H9 (cell line): ENCODE results near the gene VTN. TPM values are rescaled to one million over a fixed set of nuclear protein-coding genes. Genes with fewer than 3 reads are reported as not detected.
"Not testable (repeated sequence)": the region's sequence is repeated elsewhere in the genome, so short reads cannot be mapped to it uniquely, and the experiment has no call there.

Source experiments
- DNase-seq: peaks from one replicate; pipeline ENCODE4 v3.0.0-alpha.2; 2017
- H2AFZ ChIP-seq: one replicate; pipeline ENCODE4 v1.6.1; 2013; ENCODE audit warnings: mild to moderate bottlenecking, low read length, control low read depth, moderate library complexity
- H2AK5ac ChIP-seq: 2 replicates; pipeline ENCODE4 v1.6.1; 2013; ENCODE audit warnings: low read length, control low read depth, mixed read lengths; ENCODE audit not compliant: insufficient read length
- H2BK120ac ChIP-seq: one replicate; pipeline ENCODE4 v1.6.1; 2013; ENCODE audit warnings: low read depth, mild to moderate bottlenecking, low read length, control low read depth, inconsistent platforms; ENCODE audit not compliant: poor library complexity, severe bottlenecking
- H2BK12ac ChIP-seq: 2 replicates; pipeline ENCODE4 v1.6.1; 2013; ENCODE audit warnings: low read length, control low read depth, mixed read lengths, low read depth; ENCODE audit not compliant: insufficient read length
- H2BK15ac ChIP-seq: 2 replicates; pipeline ENCODE4 v1.6.1; 2013; ENCODE audit warnings: low read depth, low read length, control low read depth
- H2BK20ac ChIP-seq: one replicate; pipeline ENCODE4 v1.6.1; 2013; ENCODE audit warnings: low read depth, mild to moderate bottlenecking, low read length, control low read depth, inconsistent platforms; ENCODE audit not compliant: poor library complexity, severe bottlenecking
- H2BK5ac ChIP-seq: 2 replicates; pipeline ENCODE4 v1.6.1; 2013; ENCODE audit warnings: low read length, control low read depth, mixed read lengths; ENCODE audit not compliant: insufficient read length
- H3K14ac ChIP-seq: 2 replicates; pipeline ENCODE4 v1.6.1; 2013; ENCODE audit warnings: low read length, control low read depth; ENCODE audit not compliant: insufficient read depth
- H3K18ac ChIP-seq: 2 replicates; pipeline ENCODE4 v1.6.1; 2013; ENCODE audit warnings: low read depth, mild to moderate bottlenecking, mixed read lengths, low read length, control low read depth; ENCODE audit not compliant: insufficient read length
- H3K23ac ChIP-seq: 2 replicates; pipeline ENCODE4 v1.6.1; 2013; ENCODE audit warnings: low read length, control low read depth, mixed read lengths, low read depth; ENCODE audit not compliant: insufficient read length
- H3K23me2 ChIP-seq: 2 replicates; pipeline ENCODE4 v1.6.1; 2013; ENCODE audit warnings: low read depth, mild to moderate bottlenecking, mixed read lengths, low read length, control low read depth; ENCODE audit not compliant: insufficient read length, poor library complexity, severe bottlenecking
- H3K27ac ChIP-seq: 2 replicates; pipeline ENCODE4 v1.5.1; 2013; ENCODE audit warnings: low read length, control low read depth, mixed read lengths, low read depth; ENCODE audit not compliant: insufficient read length
- H3K27me3 ChIP-seq: 2 replicates; pipeline ENCODE4 v1.6.1; 2013; ENCODE audit warnings: low read length, control low read depth, inconsistent platforms; ENCODE audit not compliant: insufficient read depth
- H3K4ac ChIP-seq: 2 replicates; pipeline ENCODE4 v1.6.1; 2013; ENCODE audit warnings: low read depth, mild to moderate bottlenecking, control low read depth, inconsistent platforms, low read length, moderate library complexity
- H3K4me1 ChIP-seq: 2 replicates; pipeline ENCODE4 v1.6.1; 2013; ENCODE audit warnings: low read length, control low read depth, inconsistent platforms; ENCODE audit not compliant: insufficient read depth
- H3K4me2 ChIP-seq: 2 replicates; pipeline ENCODE4 v1.6.1; 2013; ENCODE audit warnings: low read length, control low read depth, mixed read lengths; ENCODE audit not compliant: insufficient read length, insufficient read depth
- H3K56ac ChIP-seq: 2 replicates; pipeline ENCODE4 v1.6.1; 2013; ENCODE audit warnings: low read depth, mild to moderate bottlenecking, mixed read lengths, low read length, control low read depth; ENCODE audit not compliant: insufficient read length
- H3K79me1 ChIP-seq: 2 replicates; pipeline ENCODE4 v1.6.1; 2013; ENCODE audit warnings: low read depth, mild to moderate bottlenecking, moderate library complexity, low read length, control low read depth, inconsistent platforms; ENCODE audit not compliant: insufficient read depth, poor library complexity, severe bottlenecking
- H3K79me2 ChIP-seq: 2 replicates; pipeline ENCODE4 v1.6.1; 2013; ENCODE audit warnings: low read length, control low read depth, inconsistent platforms; ENCODE audit not compliant: insufficient read depth
- H3K9ac ChIP-seq: 2 replicates; pipeline ENCODE4 v1.6.1; 2013; ENCODE audit warnings: low read length, control low read depth, mixed read lengths; ENCODE audit not compliant: insufficient read length; ENCODE audit errors: extremely low read depth
- H3K9me3 ChIP-seq: one replicate; pipeline ENCODE4 v1.6.1; 2013; ENCODE audit warnings: low read depth, low read length, inconsistent platforms; ENCODE audit not compliant: control insufficient read depth
- H3T11ph ChIP-seq: one replicate; pipeline ENCODE4 v1.6.1; 2013; ENCODE audit warnings: mild to moderate bottlenecking, low read length, control low read depth, inconsistent platforms
- H4K20me1 ChIP-seq: one replicate; pipeline ENCODE4 v1.6.1; 2013; ENCODE audit not compliant: control insufficient read depth, insufficient read length, insufficient read depth
- H4K5ac ChIP-seq: 2 replicates; pipeline ENCODE4 v1.6.1; 2013; ENCODE audit warnings: low read depth, mild to moderate bottlenecking, mixed read lengths, low read length, control low read depth; ENCODE audit not compliant: insufficient read length
- H4K8ac ChIP-seq: replicated peaks from 2 replicates; pipeline ENCODE4 v1.6.1; 2013; ENCODE audit warnings: low read length, control low read depth, mixed read lengths, low read depth; ENCODE audit not compliant: insufficient read length
- H4K91ac ChIP-seq: 2 replicates; pipeline ENCODE4 v1.6.1; 2013; ENCODE audit warnings: low read depth, mild to moderate bottlenecking, moderate library complexity, mixed read lengths, low read length, control low read depth; ENCODE audit not compliant: insufficient read length
- H3K27ac Mint-ChIP-seq, 3 experiments: 2 replicates in 2 of 3; 3 replicates in 1 of 3; pipeline ENCODE4 v1.8.0; 2020 to 2021; ENCODE audit warnings: mixed read lengths in 3 of 3, mild to moderate bottlenecking in 1 of 3, moderate library complexity in 1 of 3
- H3K27me3 Mint-ChIP-seq: 2 replicates; pipeline ENCODE4 v1.8.0; 2021; ENCODE audit warnings: low read depth, mild to moderate bottlenecking, moderate library complexity, mixed read lengths
- H3K36me3 Mint-ChIP-seq, 3 experiments: 2 replicates in 2 of 3; 3 replicates in 1 of 3; pipeline ENCODE4 v1.8.0; 2020 to 2021; ENCODE audit warnings: low read depth in 3 of 3, mixed read lengths in 3 of 3; ENCODE audit not compliant: insufficient read depth in 1 of 3
- H3K4me1 Mint-ChIP-seq, 2 experiments: 2 replicates each; pipeline ENCODE4 v1.8.0; 2020; ENCODE audit warnings: mixed read lengths in 2 of 2
- H3K4me3 Mint-ChIP-seq, 2 experiments: 2 replicates in 1 of 2; 3 replicates in 1 of 2; pipeline ENCODE4 v1.8.0; 2020 to 2021; ENCODE audit warnings: mild to moderate bottlenecking in 2 of 2, mixed read lengths in 2 of 2, moderate library complexity in 1 of 2
- H3K9me3 Mint-ChIP-seq, 2 experiments: 2 replicates in 1 of 2; 3 replicates in 1 of 2; pipeline ENCODE4 v1.8.0; 2020; ENCODE audit warnings: mild to moderate bottlenecking in 2 of 2, mixed read lengths in 2 of 2, moderate library complexity in 1 of 2
- CTCF ChIP-seq: fragments of 200-600 bp; sonication (generic); conservative IDR thresholded peaks from 3 replicates; pipeline ENCODE4 v1.8.0; 2021; ENCODE audit warnings: antibody characterized with exemption, mild to moderate bottlenecking
- WGBS: extraction: QIAGEN DNeasy Blood & Tissue Kit; methylation state at CpG from one replicate; pipeline ENCODE4 v1.1.7; 2013; ENCODE audit warnings: missing lambda C conversion rate, low lambda C conversion rate, mixed read lengths; ENCODE audit not compliant: insufficient read length; ENCODE audit errors: extremely low coverage; 5-methylcytosine and 5-hydroxymethylcytosine counted together
- total RNA-seq: library from RNA; stranded (reverse); gene quantifications from 2 replicates; pipeline ENCODE4 v1.2.1, GENCODE V29; 2021

The VTN gene
- total RNA-seq, 1 experiment from 2014 or later: not detected

GRCh38 chr17:28339431-28339830 lies 30.7 kb downstream of the VTN start:
- no peak overlapping the region for H2AK5ac ChIP-seq
- peaks cover 9% of the 10 kb centered on the region; the same call in 1 of the 2 replicates for H3K4me1 ChIP-seq
- Mint-ChIP-seq H3K4me3 (no peak overlapping the region), H3K27ac (no peak overlapping the region), H3K9me3 (no peaks in the 10 kb centered on the region; a peak in 1 of 5 replicates), H3K4me1 (peaks cover 13 to 16% of the 10 kb centered on the region in 2 experiments), H3K36me3 (peaks cover 7 to 43% (median 38%) of the 10 kb centered on the region in 3 experiments; a peak in 5 of 7 replicates), H3K27me3 (no peaks in the 10 kb centered on the region)
- H2BK120ac ChIP-seq: no peak overlapping the region
- H4K91ac ChIP-seq: no peak overlapping the region
- H2BK20ac ChIP-seq: no peak overlapping the region
- no peak for TF ChIP-seq CTCF
- no peaks in the 10 kb centered on the region; the same call in 1 of the 2 replicates for H3K79me2 ChIP-seq
- H3K27ac ChIP-seq: no peak overlapping the region
- no peak overlapping the region for H2AFZ ChIP-seq
- H3K4ac ChIP-seq: no peak overlapping the region
- WGBS: no CpG with 5 or more reads among the region's 15 CpGs
- no peak overlapping the region for H2BK15ac ChIP-seq
- H3K27me3 ChIP-seq: no peaks in the 10 kb centered on the region
- no peak overlapping the region for H3K4me2 ChIP-seq
- H4K5ac ChIP-seq: no peak overlapping the region
- no peak overlapping the region for H3K56ac ChIP-seq
- no peak overlapping the region for H2BK5ac ChIP-seq
- H3K23me2 ChIP-seq: peaks cover 13% of the 10 kb centered on the region
- no peak overlapping the region for H3K14ac ChIP-seq
- H4K8ac ChIP-seq: no peak overlapping the region
- no peak for DNase-seq
- H3K9ac ChIP-seq: no peak overlapping the region
- no peak overlapping the region for H3K18ac ChIP-seq
- H4K20me1 ChIP-seq: no peaks in the 10 kb centered on the region
- no peak overlapping the region for H2BK12ac ChIP-seq
- no peak overlapping the region for H3K23ac ChIP-seq
- H3K9me3 ChIP-seq: no peaks in the 10 kb centered on the region
- H3T11ph ChIP-seq: no peak overlapping the region
- H3K79me1 ChIP-seq: no peaks in the 10 kb centered on the region

- H3T11ph ChIP-seq, H2BK12ac ChIP-seq, H2BK120ac ChIP-seq, H3K4me2 ChIP-seq, H3K79me1 ChIP-seq, H4K8ac ChIP-seq, H2AFZ ChIP-seq, H2BK5ac ChIP-seq, H3K23ac ChIP-seq, H3K9me3 Mint-ChIP-seq, H2BK20ac ChIP-seq, H2BK15ac ChIP-seq, H3K4me1 ChIP-seq, H4K20me1 ChIP-seq, H3K4me3 Mint-ChIP-seq, H3K14ac ChIP-seq, H3K18ac ChIP-seq, H3K9ac ChIP-seq, DNase-seq, H3K9me3 ChIP-seq, H2AK5ac ChIP-seq, H4K5ac ChIP-seq, H3K27me3 Mint-ChIP-seq, H3K56ac ChIP-seq, H3K79me2 ChIP-seq, H3K27ac ChIP-seq, H3K4ac ChIP-seq, H4K91ac ChIP-seq, H3K27me3 ChIP-seq: not testable (repeated sequence)
- H3K4me1 Mint-ChIP-seq: peaks cover 19 to 23% of the 10 kb centered on the region in 2 experiments
- peaks cover 13% of the 10 kb centered on the region for H3K23me2 ChIP-seq
- peaks cover 7 to 37% (median 32%) of the 10 kb centered on the region in 3 experiments; a peak in 5 of 7 replicates for H3K36me3 Mint-ChIP-seq
- peak overlapping the region in 2 of 3 experiments; percentile 46 to 87; a peak in 1 of 7 replicates for H3K27ac Mint-ChIP-seq
- WGBS: no CpG with 5 or more reads among the region's 8 CpGs
These were observed 31.3 kb downstream of the VTN start for GRCh38 chr17:28338769-28339212.
